ENCODE measurements around the gene ZSCAN9. TPM values are rescaled to one million over a fixed set of nuclear protein-coding genes. Genes with fewer than 3 reads are reported as not detected.

ZSCAN9 gene
- total and polyA plus RNA-seq, 9 of the 15 experiments (the other 6 are each of a cell fraction or from before 2014, with no cell fraction given): 18.8 to 48.9 (median 28.7) TPM

GRCh38 chr6:28225056-28225834 lies at the start of gene ZSCAN9 (continued):
- TF ChIP-seq ETV6 (IDR thresholded peaks at IDR 0.05; ENCODE audit: borderline replicate concordance in 1 of 2, low read depth in 2 of 2, low read length in 1 of 2): peak in 1 of 2 experiments; percentile 50; a peak in 1 of 4 replicates
- no peak for TF ChIP-seq ETV6 (CRISPR knock-in tag; IDR thresholded peaks at IDR 0.05; ENCODE audit: borderline replicate concordance)
- TF ChIP-seq CLOCK (CRISPR knock-in tag; IDR thresholded peaks at IDR 0.05; ENCODE audit: borderline replicate concordance): no peak
- no peak for TF ChIP-seq ESRRB (CRISPR knock-in tag; IDR thresholded peaks at IDR 0.05; ENCODE audit: borderline replicate concordance)
- TF ChIP-seq, protein P1, sequence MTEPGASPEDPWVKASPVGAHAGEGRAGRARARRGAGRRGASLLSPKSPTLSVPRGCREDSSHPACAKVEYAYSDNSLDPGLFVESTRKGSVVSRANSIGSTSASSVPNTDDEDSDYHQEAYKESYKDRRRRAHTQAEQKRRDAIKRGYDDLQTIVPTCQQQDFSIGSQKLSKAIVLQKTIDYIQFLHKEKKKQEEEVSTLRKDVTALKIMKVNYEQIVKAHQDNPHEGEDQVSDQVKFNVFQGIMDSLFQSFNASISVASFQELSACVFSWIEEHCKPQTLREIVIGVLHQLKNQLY (CRISPR knock-in tag; conservative IDR thresholded peaks at IDR 0.05): 0 out of 4 replicates have a peak, but pooled peaks of 1 of the 2 experiments have one; percentile 24
- TF ChIP-seq ZNF830 (CRISPR knock-in tag; IDR thresholded peaks at IDR 0.05): 0 out of 2 replicates have a peak, but pooled peaks have one; percentile 45
- TF ChIP-seq SMAD4 (CRISPR knock-in tag; conservative IDR thresholded peaks at IDR 0.05): peak; percentile 73
- TF ChIP-seq TAF7 (tag; IDR thresholded peaks at IDR 0.05): peak; percentile 95
- no peak for TF ChIP-seq ZNF408 (CRISPR knock-in tag; IDR thresholded peaks at IDR 0.05; ENCODE audit: low read depth)
- peak; percentile 77 for TF ChIP-seq MEF2D (tag; conservative IDR thresholded peaks at IDR 0.05; ENCODE audit: low read depth)
- no peak for TF ChIP-seq BRCA1 (IDR thresholded peaks at IDR 0.05)
- no peak for TF ChIP-seq BRCA1 (CRISPR knock-in tag; IDR thresholded peaks at IDR 0.05)
- 0 out of 2 replicates have a peak, but pooled peaks have one; percentile 29 for TF ChIP-seq SMC3 (conservative IDR thresholded peaks at IDR 0.05; ENCODE audit: insufficient read depth, low read depth, low read length)
- TF ChIP-seq, protein P2, sequence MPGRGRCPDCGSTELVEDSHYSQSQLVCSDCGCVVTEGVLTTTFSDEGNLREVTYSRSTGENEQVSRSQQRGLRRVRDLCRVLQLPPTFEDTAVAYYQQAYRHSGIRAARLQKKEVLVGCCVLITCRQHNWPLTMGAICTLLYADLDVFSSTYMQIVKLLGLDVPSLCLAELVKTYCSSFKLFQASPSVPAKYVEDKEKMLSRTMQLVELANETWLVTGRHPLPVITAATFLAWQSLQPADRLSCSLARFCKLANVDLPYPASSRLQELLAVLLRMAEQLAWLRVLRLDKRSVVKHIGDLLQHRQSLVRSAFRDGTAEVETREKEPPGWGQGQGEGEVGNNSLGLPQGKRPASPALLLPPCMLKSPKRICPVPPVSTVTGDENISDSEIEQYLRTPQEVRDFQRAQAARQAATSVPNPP (IDR thresholded peaks at IDR 0.05; ENCODE audit: borderline replicate concordance, insufficient read depth, insufficient read length): no peak
- peak; percentile 57; the same call in 1 of the 2 replicates for TF ChIP-seq SPI1 (IDR thresholded peaks at IDR 0.05; ENCODE audit: borderline replicate concordance, low read depth, low read length)
- TF ChIP-seq NFIC (IDR thresholded peaks at IDR 0.05): peak; percentile 70
- TF ChIP-seq, protein P3, sequence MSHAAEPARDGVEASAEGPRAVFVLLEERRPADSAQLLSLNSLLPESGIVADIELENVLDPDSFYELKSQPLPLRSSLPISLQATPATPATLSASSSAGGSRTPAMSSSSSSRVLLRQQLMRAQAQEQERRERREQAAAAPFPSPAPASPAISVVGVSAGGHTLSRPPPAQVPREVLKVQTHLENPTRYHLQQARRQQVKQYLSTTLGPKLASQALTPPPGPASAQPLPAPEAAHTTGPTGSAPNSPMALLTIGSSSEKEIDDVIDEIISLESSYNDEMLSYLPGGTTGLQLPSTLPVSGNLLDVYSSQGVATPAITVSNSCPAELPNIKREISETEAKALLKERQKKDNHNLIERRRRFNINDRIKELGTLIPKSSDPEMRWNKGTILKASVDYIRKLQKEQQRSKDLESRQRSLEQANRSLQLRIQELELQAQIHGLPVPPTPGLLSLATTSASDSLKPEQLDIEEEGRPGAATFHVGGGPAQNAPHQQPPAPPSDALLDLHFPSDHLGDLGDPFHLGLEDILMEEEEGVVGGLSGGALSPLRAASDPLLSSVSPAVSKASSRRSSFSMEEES (CRISPR knock-in tag; IDR thresholded peaks at IDR 0.05): no peak
- TF ChIP-seq ZNF512 (tag; IDR thresholded peaks at IDR 0.05): no peak
- TF ChIP-seq CHD4 (IDR thresholded peaks at IDR 0.05; ENCODE audit: insufficient read depth, insufficient replicate concordance, low read depth, low read length, poor library complexity, severe bottlenecking): no peak

All from K562 (cell line).